H9 (cell line): ENCODE measurements around the gene MTA3. TPM values are rescaled to one million over a fixed set of nuclear protein-coding genes. Genes with fewer than 3 reads are reported as not detected.

Experiments
- DNase-seq: peaks from one replicate; pipeline ENCODE4 v3.0.0-alpha.2; 2017
- H2AFZ ChIP-seq: one replicate; pipeline ENCODE4 v1.6.1; 2013; ENCODE audit warnings: mild to moderate bottlenecking, low read length, control low read depth, moderate library complexity
- H2AK5ac ChIP-seq: 2 replicates; pipeline ENCODE4 v1.6.1; 2013; ENCODE audit warnings: low read length, control low read depth, mixed read lengths; ENCODE audit not compliant: insufficient read length
- H2BK120ac ChIP-seq: one replicate; pipeline ENCODE4 v1.6.1; 2013; ENCODE audit warnings: low read depth, mild to moderate bottlenecking, low read length, control low read depth, inconsistent platforms; ENCODE audit not compliant: poor library complexity, severe bottlenecking
- H2BK12ac ChIP-seq: 2 replicates; pipeline ENCODE4 v1.6.1; 2013; ENCODE audit warnings: low read length, control low read depth, mixed read lengths, low read depth; ENCODE audit not compliant: insufficient read length
- H2BK15ac ChIP-seq: 2 replicates; pipeline ENCODE4 v1.6.1; 2013; ENCODE audit warnings: low read depth, low read length, control low read depth
- H2BK20ac ChIP-seq: one replicate; pipeline ENCODE4 v1.6.1; 2013; ENCODE audit warnings: low read depth, mild to moderate bottlenecking, low read length, control low read depth, inconsistent platforms; ENCODE audit not compliant: poor library complexity, severe bottlenecking
- H2BK5ac ChIP-seq: 2 replicates; pipeline ENCODE4 v1.6.1; 2013; ENCODE audit warnings: low read length, control low read depth, mixed read lengths; ENCODE audit not compliant: insufficient read length
- H3K14ac ChIP-seq: 2 replicates; pipeline ENCODE4 v1.6.1; 2013; ENCODE audit warnings: low read length, control low read depth; ENCODE audit not compliant: insufficient read depth
- H3K18ac ChIP-seq: 2 replicates; pipeline ENCODE4 v1.6.1; 2013; ENCODE audit warnings: low read depth, mild to moderate bottlenecking, mixed read lengths, low read length, control low read depth; ENCODE audit not compliant: insufficient read length
- H3K23ac ChIP-seq: 2 replicates; pipeline ENCODE4 v1.6.1; 2013; ENCODE audit warnings: low read length, control low read depth, mixed read lengths, low read depth; ENCODE audit not compliant: insufficient read length
- H3K23me2 ChIP-seq: 2 replicates; pipeline ENCODE4 v1.6.1; 2013; ENCODE audit warnings: low read depth, mild to moderate bottlenecking, mixed read lengths, low read length, control low read depth; ENCODE audit not compliant: insufficient read length, poor library complexity, severe bottlenecking
- H3K27ac ChIP-seq: 2 replicates; pipeline ENCODE4 v1.5.1; 2013; ENCODE audit warnings: low read length, control low read depth, mixed read lengths, low read depth; ENCODE audit not compliant: insufficient read length
- H3K27me3 ChIP-seq: 2 replicates; pipeline ENCODE4 v1.6.1; 2013; ENCODE audit warnings: low read length, control low read depth, inconsistent platforms; ENCODE audit not compliant: insufficient read depth
- H3K4ac ChIP-seq: 2 replicates; pipeline ENCODE4 v1.6.1; 2013; ENCODE audit warnings: low read depth, mild to moderate bottlenecking, control low read depth, inconsistent platforms, low read length, moderate library complexity
- H3K4me1 ChIP-seq: 2 replicates; pipeline ENCODE4 v1.6.1; 2013; ENCODE audit warnings: low read length, control low read depth, inconsistent platforms; ENCODE audit not compliant: insufficient read depth
- H3K4me2 ChIP-seq: 2 replicates; pipeline ENCODE4 v1.6.1; 2013; ENCODE audit warnings: low read length, control low read depth, mixed read lengths; ENCODE audit not compliant: insufficient read length, insufficient read depth
- H3K56ac ChIP-seq: 2 replicates; pipeline ENCODE4 v1.6.1; 2013; ENCODE audit warnings: low read depth, mild to moderate bottlenecking, mixed read lengths, low read length, control low read depth; ENCODE audit not compliant: insufficient read length
- H3K79me1 ChIP-seq: 2 replicates; pipeline ENCODE4 v1.6.1; 2013; ENCODE audit warnings: low read depth, mild to moderate bottlenecking, moderate library complexity, low read length, control low read depth, inconsistent platforms; ENCODE audit not compliant: insufficient read depth, poor library complexity, severe bottlenecking
- H3K79me2 ChIP-seq: 2 replicates; pipeline ENCODE4 v1.6.1; 2013; ENCODE audit warnings: low read length, control low read depth, inconsistent platforms; ENCODE audit not compliant: insufficient read depth
- H3K9ac ChIP-seq: 2 replicates; pipeline ENCODE4 v1.6.1; 2013; ENCODE audit warnings: low read length, control low read depth, mixed read lengths; ENCODE audit not compliant: insufficient read length; ENCODE audit errors: extremely low read depth
- H3K9me3 ChIP-seq: one replicate; pipeline ENCODE4 v1.6.1; 2013; ENCODE audit warnings: low read depth, low read length, inconsistent platforms; ENCODE audit not compliant: control insufficient read depth
- H3T11ph ChIP-seq: one replicate; pipeline ENCODE4 v1.6.1; 2013; ENCODE audit warnings: mild to moderate bottlenecking, low read length, control low read depth, inconsistent platforms
- H4K20me1 ChIP-seq: one replicate; pipeline ENCODE4 v1.6.1; 2013; ENCODE audit not compliant: control insufficient read depth, insufficient read length, insufficient read depth
- H4K5ac ChIP-seq: 2 replicates; pipeline ENCODE4 v1.6.1; 2013; ENCODE audit warnings: low read depth, mild to moderate bottlenecking, mixed read lengths, low read length, control low read depth; ENCODE audit not compliant: insufficient read length
- H4K8ac ChIP-seq: replicated peaks from 2 replicates; pipeline ENCODE4 v1.6.1; 2013; ENCODE audit warnings: low read length, control low read depth, mixed read lengths, low read depth; ENCODE audit not compliant: insufficient read length
- H4K91ac ChIP-seq: 2 replicates; pipeline ENCODE4 v1.6.1; 2013; ENCODE audit warnings: low read depth, mild to moderate bottlenecking, moderate library complexity, mixed read lengths, low read length, control low read depth; ENCODE audit not compliant: insufficient read length
- H3K27ac Mint-ChIP-seq, 3 experiments: 2 replicates in 2 of 3; 3 replicates in 1 of 3; pipeline ENCODE4 v1.8.0; 2020 to 2021; ENCODE audit warnings: mixed read lengths in 3 of 3, mild to moderate bottlenecking in 1 of 3, moderate library complexity in 1 of 3
- H3K27me3 Mint-ChIP-seq: 2 replicates; pipeline ENCODE4 v1.8.0; 2021; ENCODE audit warnings: low read depth, mild to moderate bottlenecking, moderate library complexity, mixed read lengths
- H3K36me3 Mint-ChIP-seq, 3 experiments: 2 replicates in 2 of 3; 3 replicates in 1 of 3; pipeline ENCODE4 v1.8.0; 2020 to 2021; ENCODE audit warnings: low read depth in 3 of 3, mixed read lengths in 3 of 3; ENCODE audit not compliant: insufficient read depth in 1 of 3
- H3K4me1 Mint-ChIP-seq, 2 experiments: 2 replicates each; pipeline ENCODE4 v1.8.0; 2020; ENCODE audit warnings: mixed read lengths in 2 of 2
- H3K4me3 Mint-ChIP-seq, 2 experiments: 2 replicates in 1 of 2; 3 replicates in 1 of 2; pipeline ENCODE4 v1.8.0; 2020 to 2021; ENCODE audit warnings: mild to moderate bottlenecking in 2 of 2, mixed read lengths in 2 of 2, moderate library complexity in 1 of 2
- H3K9me3 Mint-ChIP-seq, 2 experiments: 2 replicates in 1 of 2; 3 replicates in 1 of 2; pipeline ENCODE4 v1.8.0; 2020; ENCODE audit warnings: mild to moderate bottlenecking in 2 of 2, mixed read lengths in 2 of 2, moderate library complexity in 1 of 2
- CTCF ChIP-seq: fragments of 200-600 bp; sonication (generic); conservative IDR thresholded peaks from 3 replicates; pipeline ENCODE4 v1.8.0; 2021; ENCODE audit warnings: antibody characterized with exemption, mild to moderate bottlenecking
- WGBS: extraction: QIAGEN DNeasy Blood & Tissue Kit; methylation state at CpG from one replicate; pipeline ENCODE4 v1.1.7; 2013; ENCODE audit warnings: missing lambda C conversion rate, low lambda C conversion rate, mixed read lengths; ENCODE audit not compliant: insufficient read length; ENCODE audit errors: extremely low coverage; 5-methylcytosine and 5-hydroxymethylcytosine counted together
- total RNA-seq: library from RNA; stranded (reverse); gene quantifications from 2 replicates; pipeline ENCODE4 v1.2.1, GENCODE V29; 2021

Gene MTA3
- total RNA-seq, 1 experiment from 2014 or later = 253 TPM

- Histone ChIP-seq H3K79me1 (no peaks in the 10 kb centered on the region), H2BK5ac (no peak within 1 kb of the TSS), H2BK120ac (no peak within 1 kb of the TSS), H3K79me2 (no peaks in the 10 kb centered on the region), H3K4ac (no peak within 1 kb of the TSS), H2BK12ac (no peak within 1 kb of the TSS), H3K56ac (no peak within 1 kb of the TSS), H3K4me2 (no peak within 1 kb of the TSS), H3K27me3 (no peaks in the 10 kb centered on the region), H3K18ac (no peak within 1 kb of the TSS), H3K27ac (no peak within 1 kb of the TSS), H2AK5ac (no peak within 1 kb of the TSS), H2BK20ac (no peak within 1 kb of the TSS), H3K9me3 (no peaks in the 10 kb centered on the region), H3K23me2 (no peaks in the 10 kb centered on the region), H3K23ac (no peak within 1 kb of the TSS), H3K14ac (no peak within 1 kb of the TSS; the same call in 1 of the 2 replicates), H3K4me1 (no peaks in the 10 kb centered on the region), H4K91ac (no peak within 1 kb of the TSS), H3K9ac (no peak within 1 kb of the TSS), H4K5ac (no peak within 1 kb of the TSS), H3T11ph (no peak within 1 kb of the TSS), H2AFZ (no peak within 1 kb of the TSS), H4K8ac (no peak within 1 kb of the TSS), H4K20me1 (no peaks in the 10 kb centered on the region), H2BK15ac (no peak within 1 kb of the TSS)
- Mint-ChIP-seq H3K27ac (peak within 1 kb of the TSS in 1 of 3 experiments; percentile 92; a peak in 4 of 7 replicates), H3K27me3 (no peaks in the 10 kb centered on the region), H3K9me3 (no peaks in the 10 kb centered on the region), H3K4me1 (peaks cover 8 to 27% of the 10 kb centered on the region in 2 experiments), H3K4me3 (no peak within 1 kb of the TSS), H3K36me3 (peaks cover 4 to 9% (median 5%) of the 10 kb centered on the region in 3 experiments; a peak in 6 of 7 replicates)
- no peak for TF ChIP-seq CTCF
- DNase-seq = no peak
- no CpG with 5 or more reads among the region's 5 CpGs for WGBS
These were observed 195.7 kb downstream of the MTA3 start, which contains the start of gene OXER1 for GRCh38 chr2:42764096-42764495. Gene OXER1 (minus strand): TSS chr2:42764135. CDS start chr2:42764062, 73 bp downstream.
